ENCODE data around the gene EYS.
"Not testable (repeated sequence)": the region's sequence is repeated elsewhere in the genome, so short reads cannot be mapped to it uniquely, and the experiment has no call there.

Gene EYS

GRCh38 chr6:65566117-65566516 is 140.9 kb downstream of the EYS start:
- H3K27ac Mint-ChIP-seq: no peak overlapping the region
- DNase-seq (no peak), ATAC-seq (no peak)
- no peak overlapping the region for H3K4me3 Mint-ChIP-seq
- H3K4me1 Mint-ChIP-seq: no peaks in the 10 kb centered on the region
- H3K9me3 Mint-ChIP-seq: peaks cover 10 to 21% of the 10 kb centered on the region in 2 donors
- no peaks in the 10 kb centered on the region for H3K27me3 Mint-ChIP-seq

DNA sequence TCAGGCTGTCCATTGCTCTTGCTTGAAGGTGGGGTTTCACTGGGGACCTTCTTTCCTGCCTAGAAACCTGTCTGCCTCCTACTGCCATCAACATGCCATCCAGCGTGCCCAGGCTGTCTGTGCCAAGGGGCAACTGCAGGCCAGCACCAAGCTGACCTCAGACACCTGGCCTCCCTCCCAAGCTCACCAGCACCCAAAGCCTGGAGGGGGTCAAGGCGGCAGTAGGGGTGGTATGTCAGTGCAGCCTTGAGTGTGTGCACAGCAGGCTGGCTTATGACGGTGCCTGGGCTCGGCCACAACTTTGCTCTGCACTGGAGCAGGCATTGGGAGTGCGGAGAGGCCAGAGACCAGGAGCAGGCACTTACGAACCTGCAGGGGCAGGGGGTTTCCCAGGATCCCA is 149.0 kb downstream of the EYS start:
- no peak for DNase-seq
- no peaks in the 10 kb centered on the region for H3K27me3 Mint-ChIP-seq
- H3K9me3 Mint-ChIP-seq: no peaks in the 10 kb centered on the region
- no peaks in the 10 kb centered on the region for H3K4me1 Mint-ChIP-seq
- H3K27ac Mint-ChIP-seq: no peak overlapping the region
- H3K4me3 Mint-ChIP-seq: no peak overlapping the region
- ATAC-seq: no peak

GRCh38 chr6:65557224-65557623 is 149.8 kb downstream of the EYS start:
- ATAC-seq (no peak), DNase-seq (no peak)
- Mint-ChIP-seq H3K27ac (no peak overlapping the region), H3K27me3 (no peaks in the 10 kb centered on the region), H3K4me3 (no peak overlapping the region), H3K9me3 (no peaks in the 10 kb centered on the region), H3K4me1 (no peaks in the 10 kb centered on the region)

DNA sequence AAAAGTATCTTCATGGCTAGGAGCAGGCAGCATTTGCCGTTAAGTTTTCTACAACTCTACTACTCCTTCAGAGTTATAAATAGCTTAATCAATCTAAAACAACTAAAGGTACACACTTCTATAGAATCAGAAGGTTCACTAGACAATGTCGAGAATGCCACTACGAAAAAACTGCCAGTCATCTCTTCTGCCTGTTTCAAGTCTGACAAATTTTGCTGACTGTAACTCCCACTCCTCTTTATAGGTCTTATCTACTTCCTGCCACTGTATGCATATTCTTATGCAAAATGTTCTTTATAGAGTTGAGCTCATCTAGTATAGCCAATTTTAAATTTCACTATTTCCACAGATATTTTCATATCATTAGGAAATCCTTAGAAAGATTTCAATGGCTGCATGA is 160.1 kb downstream of the EYS start:
- no peak overlapping the region for H3K4me3 Mint-ChIP-seq
- H3K27ac Mint-ChIP-seq: no peak overlapping the region
- no peak for ATAC-seq
- no peak for DNase-seq
- no peaks in the 10 kb centered on the region for H3K27me3 Mint-ChIP-seq
- no peaks in the 10 kb centered on the region for H3K9me3 Mint-ChIP-seq
- no peaks in the 10 kb centered on the region for H3K4me1 Mint-ChIP-seq

GRCh38 chr6:65545920-65546319 is 161.1 kb downstream of the EYS start:
- ATAC-seq: no peak
- no peaks in the 10 kb centered on the region for H3K9me3 Mint-ChIP-seq
- H3K27me3 Mint-ChIP-seq: no peaks in the 10 kb centered on the region
- no peak overlapping the region for H3K27ac Mint-ChIP-seq
- no peak overlapping the region for H3K4me3 Mint-ChIP-seq
- H3K4me1 Mint-ChIP-seq: no peaks in the 10 kb centered on the region
- no peak for DNase-seq

GRCh38 chr6:65538644-65539043 is 168.4 kb downstream of the EYS start:
- H3K4me3 Mint-ChIP-seq: no peak overlapping the region
- H3K27me3 Mint-ChIP-seq: no peaks in the 10 kb centered on the region
- no peaks in the 10 kb centered on the region for H3K4me1 Mint-ChIP-seq
- ATAC-seq (no peak), DNase-seq (no peak)
- H3K9me3 Mint-ChIP-seq: peaks cover 0 to 19% of the 10 kb centered on the region in 2 donors
- no peak overlapping the region for H3K27ac Mint-ChIP-seq

DNA sequence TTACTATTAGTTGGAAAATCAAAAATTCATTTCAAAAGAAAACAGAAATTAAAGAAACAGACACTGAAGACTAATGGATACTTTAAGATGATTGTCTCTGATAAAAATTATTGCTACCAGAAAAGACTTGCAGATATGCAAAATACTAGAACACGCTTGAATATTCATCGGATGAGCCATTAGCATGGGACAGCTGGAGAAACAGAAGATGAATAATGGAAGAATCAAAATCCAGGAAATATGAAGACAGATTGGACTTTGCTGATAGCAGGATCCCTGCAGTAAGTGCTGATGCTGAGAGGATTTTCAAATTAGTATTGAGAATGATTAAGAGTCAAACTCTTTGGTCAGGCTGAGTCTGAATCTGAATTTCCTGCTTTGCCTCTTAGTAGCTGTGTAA is 169.4 kb downstream of the EYS start:
- Mint-ChIP-seq H3K4me1 (no peaks in the 10 kb centered on the region), H3K9me3 (peaks cover 0 to 19% of the 10 kb centered on the region in 2 donors), H3K27me3 (no peaks in the 10 kb centered on the region), H3K27ac (no peak overlapping the region), H3K4me3 (no peak overlapping the region)
- DNase-seq (no peak), ATAC-seq (no peak)

DNA sequence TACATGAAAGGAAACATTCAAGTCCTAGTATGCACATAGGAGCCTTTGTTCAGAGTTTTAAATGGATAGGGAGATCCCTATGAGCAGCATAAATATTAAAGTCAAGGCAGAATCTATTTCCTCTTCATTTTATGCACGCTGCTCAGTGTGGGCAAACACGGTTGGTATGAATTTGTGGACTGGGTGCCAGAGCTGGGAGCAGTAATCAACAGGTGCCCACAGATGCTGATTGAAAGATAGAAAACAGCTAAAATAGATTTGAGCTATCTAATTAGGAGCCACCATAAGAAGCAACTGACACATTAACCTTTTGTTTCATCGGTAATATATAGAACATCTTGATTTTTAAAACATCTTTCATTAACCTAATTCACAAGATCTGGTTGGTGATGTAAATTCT is 175.5 kb downstream of the EYS start:
- H3K9me3 Mint-ChIP-seq: peaks cover 0 to 19% of the 10 kb centered on the region in 2 donors
- no peak overlapping the region for H3K4me3 Mint-ChIP-seq
- H3K27ac Mint-ChIP-seq: no peak overlapping the region
- H3K27me3 Mint-ChIP-seq: no peaks in the 10 kb centered on the region
- DNase-seq: no peak
- no peaks in the 10 kb centered on the region for H3K4me1 Mint-ChIP-seq
- no peak for ATAC-seq

- no peak for DNase-seq
- Mint-ChIP-seq H3K27ac (no peak overlapping the region), H3K4me3 (no peak overlapping the region), H3K27me3 (no peaks in the 10 kb centered on the region), H3K9me3 (no peaks in the 10 kb centered on the region), H3K4me1 (no peaks in the 10 kb centered on the region)
- no peak for ATAC-seq
Measured at GRCh38 chr6:65524232-65524631, 182.8 kb downstream of the EYS start.

- H3K4me1 Mint-ChIP-seq: no peaks in the 10 kb centered on the region
- H3K9me3 Mint-ChIP-seq: peaks cover 0 to 11% of the 10 kb centered on the region in 2 donors
- H3K27me3 Mint-ChIP-seq: no peaks in the 10 kb centered on the region
- ATAC-seq (no peak), DNase-seq (no peak)
- H3K27ac Mint-ChIP-seq: no peak overlapping the region
- no peak overlapping the region for H3K4me3 Mint-ChIP-seq
Measured at GRCh38 chr6:65505736-65506135, 201.3 kb downstream of the EYS start.

GRCh38 chr6:65501045-65501444 is 206.0 kb downstream of the EYS start:
- Mint-ChIP-seq H3K4me1 (no peaks in the 10 kb centered on the region), H3K27ac (no peak overlapping the region), H3K27me3 (no peaks in the 10 kb centered on the region), H3K9me3 (peaks cover 12 to 14% of the 10 kb centered on the region in 2 donors), H3K4me3 (no peak overlapping the region)
- DNase-seq: no peak
- ATAC-seq: no peak

GRCh38 chr6:65483652-65484051 is 223.4 kb downstream of the EYS start:
- H3K4me1 Mint-ChIP-seq, H3K27me3 Mint-ChIP-seq, DNase-seq, ATAC-seq, H3K27ac Mint-ChIP-seq, H3K4me3 Mint-ChIP-seq, H3K9me3 Mint-ChIP-seq: not testable (repeated sequence)

GRCh38 chr6:65469650-65470049 is 237.4 kb downstream of the EYS start:
- ATAC-seq: no peak
- Mint-ChIP-seq H3K27ac (no peak overlapping the region), H3K27me3 (no peaks in the 10 kb centered on the region), H3K4me1 (no peaks in the 10 kb centered on the region), H3K9me3 (peaks cover 7 to 12% of the 10 kb centered on the region in 2 donors), H3K4me3 (no peak overlapping the region)
- no peak for DNase-seq

- H3K27me3 Mint-ChIP-seq: no peaks in the 10 kb centered on the region
- DNase-seq: no peak
- no peak overlapping the region for H3K27ac Mint-ChIP-seq
- ATAC-seq: no peak
- H3K4me1 Mint-ChIP-seq: no peaks in the 10 kb centered on the region
- no peak overlapping the region for H3K4me3 Mint-ChIP-seq
- peaks cover 12 to 13% of the 10 kb centered on the region in 2 donors for H3K9me3 Mint-ChIP-seq
Measured at GRCh38 chr6:65468307-65468706, 238.7 kb downstream of the EYS start.

- Mint-ChIP-seq H3K4me1 (no peaks in the 10 kb centered on the region), H3K9me3 (peaks cover 0 to 22% of the 10 kb centered on the region in 2 donors), H3K27ac (no peak overlapping the region), H3K27me3 (no peaks in the 10 kb centered on the region), H3K4me3 (no peak overlapping the region)
- DNase-seq (no peak), ATAC-seq (no peak)
Measured at GRCh38 chr6:65461121-65461520, 245.9 kb downstream of the EYS start.

- H3K9me3 Mint-ChIP-seq: peaks cover 0 to 4% of the 10 kb centered on the region in 2 donors
- ATAC-seq: no peak
- no peaks in the 10 kb centered on the region for H3K4me1 Mint-ChIP-seq
- no peak overlapping the region for H3K27ac Mint-ChIP-seq
- no peaks in the 10 kb centered on the region for H3K27me3 Mint-ChIP-seq
- no peak for DNase-seq
- no peak overlapping the region for H3K4me3 Mint-ChIP-seq
Measured at GRCh38 chr6:65452333-65452732, 254.7 kb downstream of the EYS start.

- H3K9me3 Mint-ChIP-seq: no peaks in the 10 kb centered on the region
- no peaks in the 10 kb centered on the region for H3K4me1 Mint-ChIP-seq
- DNase-seq: no peak
- no peaks in the 10 kb centered on the region for H3K27me3 Mint-ChIP-seq
- ATAC-seq: no peak
- H3K27ac Mint-ChIP-seq: no peak overlapping the region
- H3K4me3 Mint-ChIP-seq: no peak overlapping the region
Measured at GRCh38 chr6:65450451-65450850, 256.6 kb downstream of the EYS start.
